Measurements from ENCODE around the gene UBQLN2. TPM values are rescaled to one million over a fixed set of nuclear protein-coding genes. Genes with fewer than 3 reads are reported as not detected.
A peak's percentile ranks its signal among the peaks of the same experiment; 100 is the strongest.

UBQLN2 gene
- total and polyA plus RNA-seq, 2 of the 8 experiments (the other 6 are each of a cell fraction or from before 2014, with no cell fraction given), result 21.0 to 35.3 TPM

DNA sequence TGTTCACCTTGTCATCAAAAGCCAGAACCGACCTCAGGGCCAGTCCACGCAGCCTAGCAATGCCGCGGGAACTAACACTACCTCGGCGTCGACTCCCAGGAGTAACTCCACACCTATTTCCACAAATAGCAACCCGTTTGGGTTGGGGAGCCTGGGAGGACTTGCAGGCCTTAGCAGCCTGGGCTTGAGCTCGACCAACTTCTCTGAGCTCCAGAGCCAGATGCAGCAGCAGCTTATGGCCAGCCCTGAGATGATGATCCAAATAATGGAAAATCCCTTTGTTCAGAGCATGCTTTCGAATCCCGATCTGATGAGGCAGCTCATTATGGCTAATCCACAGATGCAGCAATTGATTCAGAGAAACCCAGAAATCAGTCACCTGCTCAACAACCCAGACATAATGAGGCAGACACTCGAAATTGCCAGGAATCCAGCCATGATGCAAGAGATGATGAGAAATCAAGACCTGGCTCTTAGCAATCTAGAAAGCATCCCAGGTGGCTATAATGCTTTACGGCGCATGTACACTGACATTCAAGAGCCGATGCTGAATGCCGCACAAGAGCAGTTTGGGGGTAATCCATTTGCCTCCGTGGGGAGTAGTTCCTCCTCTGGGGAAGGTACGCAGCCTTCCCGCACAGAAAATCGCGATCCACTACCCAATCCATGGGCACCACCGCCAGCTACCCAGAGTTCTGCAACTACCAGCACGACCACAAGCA lies 898 bp downstream of the UBQLN2 start:
- Histone ChIP-seq H3K23ac (ENCODE audit: insufficient read length) (no peak overlapping the region), H2BK12ac (ENCODE audit: low read depth, low read length) (no peak overlapping the region), H3K79me2 (ENCODE audit: control insufficient read depth in 1 of 2, insufficient read depth in 2 of 2, low read length in 2 of 2) (peaks cover 12 to 50% of the 10 kb centered on the region in 2 experiments), H2BK5ac (ENCODE audit: low read depth, low read length) (no peak overlapping the region; the same call in none of the 2 replicates), H3K23me2 (ENCODE audit: low read depth, low read length) (peaks cover 4% of the 10 kb centered on the region; the same call in 1 of the 2 replicates), H3K14ac (ENCODE audit: insufficient read length) (no peak overlapping the region), H2AFZ (ENCODE audit: low read length) (no peak overlapping the region), H4K20me1 (replicated peaks in 1 of 2; ENCODE audit: control insufficient read depth in 1 of 2, insufficient read depth in 2 of 2, low read length in 2 of 2) (peaks cover 2 to 5% of the 10 kb centered on the region in 2 experiments), H3K18ac (ENCODE audit: extremely low read depth, low read length) (peak overlapping the region; percentile 48), H2BK15ac (ENCODE audit: low read length) (no peak overlapping the region), H3K27ac (ENCODE audit: low read depth, low read length) (peak overlapping the region; percentile 86; the same call in 1 of the 2 replicates), H2BK20ac (ENCODE audit: low read length) (no peak overlapping the region), H3K4me2 (ENCODE audit: insufficient read depth in 1 of 2, low read depth in 2 of 2, low read length in 2 of 2) (peak overlapping the region; percentile 88 to 90), H2AK5ac (ENCODE audit: low read depth, low read length) (no peak overlapping the region; the same call in 1 of the 2 replicates), H3K9ac (replicated peaks in 1 of 4; ENCODE audit: extremely low read depth in 1 of 4, low read depth in 3 of 4, low read length in 3 of 4) (peak overlapping the region in 3 of 4 experiments; percentile 72 to 84 (median 80); a peak in 6 of 7 replicates), H3K9me3 (ENCODE audit: insufficient read depth in 2 of 2, low read depth in 1 of 2, low read length in 1 of 2) (no peaks in the 10 kb centered on the region), H2BK120ac (replicated peaks; ENCODE audit: low read depth, low read length) (no peak overlapping the region), H3K4ac (replicated peaks; ENCODE audit: insufficient read length, low read depth, low read length) (peak overlapping the region; percentile 38), H3K4me3 (ENCODE audit: extremely low read depth in 1 of 4, insufficient read depth in 2 of 4, low read depth in 3 of 4, low read length in 4 of 4) (peak overlapping the region; percentile 78 to 91 (median 82)), H4K5ac (ENCODE audit: insufficient read length, low read depth, low read length) (peak overlapping the region; percentile 52), H4K91ac (replicated peaks; ENCODE audit: insufficient read length, low read length) (no peak overlapping the region), H3K27me3 (replicated peaks in 1 of 4; ENCODE audit: control insufficient read depth in 3 of 4, extremely low read depth in 1 of 4, insufficient read depth in 3 of 4, low read length in 3 of 4) (no peaks in the 10 kb centered on the region), H4K8ac (ENCODE audit: extremely low read depth, insufficient read depth, low read length) (peak overlapping the region; percentile 86; the same call in 1 of the 2 replicates), H3K56ac (replicated peaks; ENCODE audit: insufficient read length, low read depth, low read length) (peak overlapping the region; percentile 30), H3K36me3 (ENCODE audit: control insufficient read depth in 2 of 4, insufficient read depth in 4 of 4, low read length in 3 of 4) (peaks cover 0 to 6% (median 0%) of the 10 kb centered on the region in 4 experiments; a peak in 2 of 8 replicates), H3K79me1 (ENCODE audit: low read depth, low read length) (no peaks in the 10 kb centered on the region), H3K4me1 (replicated peaks in 1 of 4; ENCODE audit: control insufficient read depth in 3 of 4, insufficient read depth in 4 of 4, low read length in 3 of 4) (peaks cover 0 to 2% (median 0%) of the 10 kb centered on the region in 4 experiments; a peak in 1 of 7 replicates)
- FAIRE-seq (no peak), DNase-seq (ENCODE audit: low read depth in 1 of 2, low spot score in 2 of 2) (peak in 1 of 2 experiments; percentile 37)
- CTCF ChIA-PET (ENCODE audit: partially characterized antibody), result interaction anchor here (0.9 to 1.2 kb wide), 2 partner anchors 135 to 162 kb away, joined by 3 to 4 read pairs; no protein-coding TSS in a partner anchor
- POLR2A ChIA-PET (ENCODE audit: partially characterized antibody), result interaction anchor here (1.4 to 1.7 kb wide), 2 partner anchors 11 to 164 kb away, joined by 3 read pairs; no protein-coding TSS in a partner anchor
- 8% methylated on average over 14 of the region's 23 CpGs; no CpG with 5 or more reads in 1 of the 2 experiments for WGBS, 2 experiments (ENCODE audit: extremely low coverage in 1 of 2, insufficient coverage in 1 of 2, insufficient read length in 1 of 2, insufficient replicate concordance in 2 of 2, low coverage in 1 of 2, low lambda C conversion rate in 2 of 2, missing lambda C conversion rate in 1 of 2)
- TF ChIP-seq RNF2 (IDR thresholded peaks at IDR 0.05; ENCODE audit: borderline replicate concordance, low read depth, low read length, missing control alignments, poor library complexity, severe bottlenecking) (no peak), EGR1 (IDR thresholded peaks at IDR 0.05; ENCODE audit: borderline replicate concordance, low read depth, low read length) (no peak), RAD21 (IDR thresholded peaks at IDR 0.05 in 1 of 2, conservative IDR thresholded peaks at IDR 0.05 in 1 of 2; ENCODE audit: low read depth in 2 of 2, low read length in 2 of 2) (no peak), YY1 (IDR thresholded peaks at IDR 0.05; ENCODE audit: low read depth, low read length) (no peak), BACH1 (IDR thresholded peaks at IDR 0.05; ENCODE audit: low read length) (no peak), SAP30 (IDR thresholded peaks at IDR 0.05; ENCODE audit: insufficient read depth, insufficient replicate concordance, low read length) (no peak), TAF7 (optimal IDR thresholded peaks at IDR 0.05; ENCODE audit: borderline replicate concordance, low read depth, low read length) (no peak), SP1 (IDR thresholded peaks at IDR 0.05; ENCODE audit: low read depth, low read length) (no peak)
- TF ChIP-seq, protein P1, sequence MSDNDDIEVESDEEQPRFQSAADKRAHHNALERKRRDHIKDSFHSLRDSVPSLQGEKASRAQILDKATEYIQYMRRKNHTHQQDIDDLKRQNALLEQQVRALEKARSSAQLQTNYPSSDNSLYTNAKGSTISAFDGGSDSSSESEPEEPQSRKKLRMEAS (IDR thresholded peaks at IDR 0.05), result no peak
- TF ChIP-seq, protein P2, sequence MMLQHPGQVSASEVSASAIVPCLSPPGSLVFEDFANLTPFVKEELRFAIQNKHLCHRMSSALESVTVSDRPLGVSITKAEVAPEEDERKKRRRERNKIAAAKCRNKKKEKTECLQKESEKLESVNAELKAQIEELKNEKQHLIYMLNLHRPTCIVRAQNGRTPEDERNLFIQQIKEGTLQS (IDR thresholded peaks at IDR 0.05; ENCODE audit: insufficient read depth, low read depth, low read length), result no peak

All from H1 (cell line).